ENCODE results near the gene SPATS1.
"Not testable (repeated sequence)": the region's sequence is repeated elsewhere in the genome, so short reads cannot be mapped to it uniquely, and the experiment has no call there.

DNA sequence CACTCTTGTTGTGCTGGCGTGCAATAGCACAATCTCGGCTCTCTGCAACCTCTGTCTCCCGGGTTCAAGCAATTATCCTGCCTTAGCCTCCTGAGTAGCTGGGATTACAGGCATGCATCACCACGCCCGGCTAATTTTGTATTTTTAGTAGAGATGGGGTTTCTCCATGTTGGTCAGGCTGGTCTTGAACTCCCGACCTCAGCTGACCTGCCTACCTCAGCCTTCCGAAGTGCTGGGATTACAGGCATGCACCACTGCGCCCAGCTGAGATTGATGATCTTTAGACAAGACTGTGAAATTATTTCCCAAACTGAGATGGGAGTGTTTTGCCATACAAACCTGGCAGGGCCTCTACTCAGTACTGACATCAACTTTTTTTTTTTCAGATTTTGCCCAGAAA is 27.8 kb upstream of the SPATS1 start:
- TF ChIP-seq, protein P1, sequence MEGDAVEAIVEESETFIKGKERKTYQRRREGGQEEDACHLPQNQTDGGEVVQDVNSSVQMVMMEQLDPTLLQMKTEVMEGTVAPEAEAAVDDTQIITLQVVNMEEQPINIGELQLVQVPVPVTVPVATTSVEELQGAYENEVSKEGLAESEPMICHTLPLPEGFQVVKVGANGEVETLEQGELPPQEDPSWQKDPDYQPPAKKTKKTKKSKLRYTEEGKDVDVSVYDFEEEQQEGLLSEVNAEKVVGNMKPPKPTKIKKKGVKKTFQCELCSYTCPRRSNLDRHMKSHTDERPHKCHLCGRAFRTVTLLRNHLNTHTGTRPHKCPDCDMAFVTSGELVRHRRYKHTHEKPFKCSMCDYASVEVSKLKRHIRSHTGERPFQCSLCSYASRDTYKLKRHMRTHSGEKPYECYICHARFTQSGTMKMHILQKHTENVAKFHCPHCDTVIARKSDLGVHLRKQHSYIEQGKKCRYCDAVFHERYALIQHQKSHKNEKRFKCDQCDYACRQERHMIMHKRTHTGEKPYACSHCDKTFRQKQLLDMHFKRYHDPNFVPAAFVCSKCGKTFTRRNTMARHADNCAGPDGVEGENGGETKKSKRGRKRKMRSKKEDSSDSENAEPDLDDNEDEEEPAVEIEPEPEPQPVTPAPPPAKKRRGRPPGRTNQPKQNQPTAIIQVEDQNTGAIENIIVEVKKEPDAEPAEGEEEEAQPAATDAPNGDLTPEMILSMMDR (IDR thresholded peaks at IDR 0.05 in 4 of 5, conservative IDR thresholded peaks at IDR 0.05 in 1 of 5), result not testable (repeated sequence)
- TF ChIP-seq POLR2A (IDR thresholded peaks at IDR 0.05), result not testable (repeated sequence)

Data from gastrocnemius medialis (tissue), 4 donors.